IPS-18c (cell line): ENCODE measurements around the gene DNAH14.
"Not testable (repeated sequence)": the region's sequence is repeated elsewhere in the genome, so short reads cannot be mapped to it uniquely, and the experiment has no call there.

Experiments used
- H3K4me3 ChIP-seq: 2 replicates; pipeline ENCODE4 v1.7.0; 2013; ENCODE audit warnings: low read depth, mild to moderate bottlenecking, low read length, moderate library complexity; ENCODE audit not compliant: insufficient read depth
- H3K9me3 ChIP-seq: one replicate; pipeline ENCODE4 v1.6.1; 2013; ENCODE audit warnings: mild to moderate bottlenecking, low read length, moderate library complexity; ENCODE audit not compliant: control insufficient read depth, insufficient read depth

The DNAH14 gene

DNA sequence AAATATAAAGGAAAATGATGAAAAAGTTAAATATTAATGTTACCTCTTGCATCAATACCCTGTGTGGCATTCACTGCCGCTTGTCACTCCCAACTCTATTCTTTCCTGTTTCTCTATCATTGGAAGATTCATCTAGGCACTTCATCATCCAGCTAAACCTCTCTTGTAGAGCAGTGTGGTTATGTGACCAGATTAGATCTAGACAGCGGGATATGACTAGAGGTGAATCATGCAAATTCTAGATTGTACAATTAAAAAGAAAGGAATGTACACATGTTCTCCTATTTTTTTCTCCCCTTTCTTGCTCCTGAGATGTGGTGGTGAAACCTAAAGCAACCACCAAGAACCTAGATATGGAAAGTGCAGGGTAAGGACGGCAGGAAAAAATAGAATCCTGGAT, 324.3 kb downstream of the DNAH14 start:
- Histone ChIP-seq H3K9me3 (no peaks in the 10 kb centered on the region), H3K4me3 (no peak overlapping the region)

DNA sequence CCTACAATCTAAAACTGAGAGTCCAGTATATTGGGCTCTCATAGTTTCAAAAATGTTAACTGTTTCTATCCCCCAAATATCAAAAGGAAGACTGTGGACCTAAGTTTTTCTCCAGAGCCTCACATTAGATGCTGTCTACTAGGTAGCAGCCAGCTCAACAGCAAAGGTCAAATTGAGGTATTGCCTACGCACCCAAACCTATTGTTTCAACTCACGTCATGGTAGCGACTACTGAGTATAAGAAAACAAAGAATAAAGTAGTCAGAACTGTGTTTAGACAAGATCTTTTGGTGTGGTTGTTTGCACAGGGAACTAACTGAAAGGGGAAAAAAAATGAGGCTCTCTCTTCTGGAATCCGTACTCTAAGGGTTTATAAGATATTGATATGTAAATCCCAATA, 325.2 kb downstream of the DNAH14 start:
- H3K9me3 ChIP-seq = no peaks in the 10 kb centered on the region
- H3K4me3 ChIP-seq = no peak overlapping the region

DNA sequence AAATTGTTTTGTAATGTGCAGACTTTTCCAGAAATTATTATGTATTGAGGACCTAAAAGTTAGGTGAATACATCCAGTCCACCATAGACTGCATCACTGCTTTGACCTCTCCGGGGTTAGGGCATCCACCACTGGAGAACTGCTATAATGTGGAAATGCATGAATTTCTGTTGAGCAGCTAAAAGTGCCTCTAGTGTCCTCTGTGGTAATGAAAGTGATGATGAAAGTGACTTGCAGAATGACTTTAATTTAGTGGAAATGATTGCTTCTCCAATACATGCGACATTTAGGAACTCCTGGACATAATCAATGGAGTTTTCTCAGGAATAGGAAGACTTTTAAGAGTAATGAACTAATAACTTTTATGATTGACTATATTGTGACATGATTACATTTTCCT, 327.6 kb downstream of the DNAH14 start:
- Histone ChIP-seq H3K4me3 (no peak overlapping the region), H3K9me3 (no peaks in the 10 kb centered on the region)

DNA sequence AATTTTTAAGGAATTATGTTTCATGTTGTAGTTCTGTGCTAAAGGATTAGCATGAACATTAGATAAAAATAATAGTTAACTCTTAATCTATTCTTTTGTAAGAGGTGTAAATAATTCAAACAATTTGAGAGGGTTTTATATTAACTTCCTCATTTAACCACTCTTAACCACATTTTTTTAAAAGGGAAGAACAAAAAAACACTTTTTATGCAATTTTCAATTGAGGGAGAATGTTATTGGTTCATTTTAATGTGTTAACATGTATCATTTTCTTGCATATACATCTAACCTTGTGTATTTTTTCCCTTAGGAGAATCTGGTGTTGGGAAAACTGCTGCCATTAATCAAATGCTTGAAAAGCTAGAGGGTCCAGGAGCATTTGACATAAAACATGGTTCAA, 329.3 kb downstream of the DNAH14 start:
- Histone ChIP-seq H3K4me3 (no peak overlapping the region), H3K9me3 (no peaks in the 10 kb centered on the region)

DNA sequence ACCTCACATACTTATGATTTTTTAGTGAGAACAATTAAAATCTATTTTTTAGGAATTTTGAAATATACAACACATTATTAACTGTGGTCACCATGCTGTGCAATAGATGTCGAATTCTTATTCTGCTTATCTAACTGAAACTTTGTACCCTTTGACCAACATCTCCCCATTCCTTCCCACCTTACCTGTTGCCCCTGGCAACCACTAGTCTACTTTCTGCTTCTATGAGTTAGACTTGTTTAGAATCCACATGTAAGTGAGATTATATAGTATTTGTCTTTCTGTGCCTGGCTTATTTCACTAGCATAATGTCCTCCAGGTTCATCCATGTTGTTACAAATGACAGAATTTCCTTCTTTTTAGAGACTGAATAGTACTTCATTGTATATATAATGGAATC, 330.1 kb downstream of the DNAH14 start:
- no peaks in the 10 kb centered on the region for H3K9me3 ChIP-seq
- no peak overlapping the region for H3K4me3 ChIP-seq

DNA sequence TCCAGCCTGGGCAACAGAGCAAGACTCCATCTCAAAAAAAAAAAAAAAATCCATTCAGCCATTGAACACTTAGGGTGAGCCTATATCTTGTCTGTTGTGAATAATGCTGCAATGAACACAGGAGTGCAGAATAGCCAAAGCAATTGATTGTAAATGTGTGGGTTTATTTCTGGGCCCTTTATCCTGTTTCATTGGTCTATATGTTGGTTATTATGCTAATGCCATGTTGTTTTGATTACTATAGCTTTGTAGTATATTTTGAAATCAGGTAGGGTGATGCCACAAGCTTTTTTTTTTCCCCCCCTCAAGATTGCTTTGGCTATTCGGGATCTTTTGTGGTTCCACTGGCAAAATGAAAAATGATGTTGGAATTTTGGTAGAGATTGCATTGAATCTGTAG, 330.8 kb downstream of the DNAH14 start:
- no peaks in the 10 kb centered on the region for H3K9me3 ChIP-seq

DNA sequence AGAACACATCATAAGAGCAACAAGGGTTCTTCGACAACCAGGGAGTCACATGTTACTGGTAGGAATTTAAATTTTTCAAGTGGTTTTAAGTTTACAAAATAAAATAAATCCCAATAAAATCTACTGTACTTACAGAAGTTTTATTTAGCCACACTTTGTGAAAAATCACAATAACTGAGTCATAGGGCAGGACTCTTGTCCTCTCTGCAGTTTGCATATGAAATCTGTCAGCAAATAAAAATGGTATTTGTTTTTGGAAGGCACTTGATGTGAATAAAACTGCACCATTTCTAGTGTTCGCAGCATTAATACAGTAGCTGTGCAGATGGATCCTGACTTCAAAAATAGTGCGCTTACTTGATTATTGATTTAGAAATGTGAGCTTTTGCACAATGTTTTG, 348.0 kb downstream of the DNAH14 start:
- no peaks in the 10 kb centered on the region for H3K9me3 ChIP-seq

More for the DNA sequence above, 330.8 kb downstream of the DNAH14 start:
- no peak overlapping the region for H3K4me3 ChIP-seq

GRCh38 chr1:225280563-225280962, 351.1 kb downstream of the DNAH14 start:
- H3K4me3 ChIP-seq = no peak overlapping the region

More for the DNA sequence above, 348.0 kb downstream of the DNAH14 start:
- H3K4me3 ChIP-seq = no peak overlapping the region

GRCh38 chr1:225290244-225290643, 360.8 kb downstream of the DNAH14 start:
- Histone ChIP-seq H3K9me3 (no peaks in the 10 kb centered on the region), H3K4me3 (no peak overlapping the region)

More at GRCh38 chr1:225280563-225280962, 351.1 kb downstream of the DNAH14 start:
- H3K9me3 ChIP-seq = no peaks in the 10 kb centered on the region

GRCh38 chr1:225299624-225300023, 370.1 kb downstream of the DNAH14 start:
- no peaks in the 10 kb centered on the region for H3K9me3 ChIP-seq
- no peak overlapping the region for H3K4me3 ChIP-seq

- no peaks in the 10 kb centered on the region for H3K9me3 ChIP-seq
These were observed 370.9 kb downstream of the DNAH14 start for GRCh38 chr1:225300381-225300780.

GRCh38 chr1:225304996-225305395, 375.5 kb downstream of the DNAH14 start:
- no peak overlapping the region for H3K4me3 ChIP-seq
- no peaks in the 10 kb centered on the region for H3K9me3 ChIP-seq

More at GRCh38 chr1:225300381-225300780, 370.9 kb downstream of the DNAH14 start:
- H3K4me3 ChIP-seq = no peak overlapping the region

- not testable (repeated sequence) for H3K4me3 ChIP-seq, H3K9me3 ChIP-seq
These were observed 381.1 kb downstream of the DNAH14 start for GRCh38 chr1:225310544-225310943.

GRCh38 chr1:225318706-225319575, 389.5 kb downstream of the DNAH14 start:
- H3K4me3 ChIP-seq = no peak overlapping the region
- no peaks in the 10 kb centered on the region for H3K9me3 ChIP-seq

DNA sequence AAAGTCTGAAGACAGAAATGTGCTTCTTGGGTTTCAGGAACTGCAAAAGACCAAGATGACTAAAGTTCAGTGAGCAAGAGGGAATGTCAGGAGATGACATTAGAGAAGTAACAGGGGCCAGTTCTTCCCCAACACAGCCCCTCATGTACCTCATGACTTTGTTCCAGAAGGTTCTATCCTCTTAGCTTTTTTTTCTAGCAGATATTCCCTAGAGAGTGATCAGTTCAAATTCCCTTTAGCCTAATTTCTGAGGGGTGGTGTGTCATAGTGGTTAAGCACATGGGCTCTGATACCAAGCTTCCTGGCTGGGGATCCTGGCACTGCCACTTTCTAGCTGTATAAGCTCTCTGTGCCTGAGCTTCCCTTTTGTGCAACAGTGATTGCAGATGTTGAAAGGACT, 390.4 kb downstream of the DNAH14 start:
- Histone ChIP-seq H3K4me3 (no peak overlapping the region), H3K9me3 (no peaks in the 10 kb centered on the region)

DNA sequence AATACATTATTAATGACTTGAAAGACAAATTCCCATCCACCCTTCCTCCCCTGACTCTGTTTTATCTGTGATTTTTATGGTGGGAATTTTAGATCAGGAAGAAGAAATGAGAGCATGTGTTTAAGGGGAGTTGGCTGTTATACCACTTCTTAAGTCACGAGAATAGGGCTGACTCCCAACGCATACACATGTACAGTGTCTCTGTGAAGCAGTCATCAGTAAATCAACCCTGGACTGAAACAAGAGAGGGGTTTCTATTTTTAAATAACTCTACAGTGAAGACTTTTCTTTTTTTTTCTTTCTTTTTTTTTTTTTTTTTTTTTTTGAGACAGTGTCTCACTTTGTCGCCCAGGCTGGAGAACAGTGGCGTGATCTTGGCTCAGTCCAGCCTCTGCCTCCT, 392.3 kb downstream of the DNAH14 start:
- no peak overlapping the region for H3K4me3 ChIP-seq
- no peaks in the 10 kb centered on the region for H3K9me3 ChIP-seq

DNA sequence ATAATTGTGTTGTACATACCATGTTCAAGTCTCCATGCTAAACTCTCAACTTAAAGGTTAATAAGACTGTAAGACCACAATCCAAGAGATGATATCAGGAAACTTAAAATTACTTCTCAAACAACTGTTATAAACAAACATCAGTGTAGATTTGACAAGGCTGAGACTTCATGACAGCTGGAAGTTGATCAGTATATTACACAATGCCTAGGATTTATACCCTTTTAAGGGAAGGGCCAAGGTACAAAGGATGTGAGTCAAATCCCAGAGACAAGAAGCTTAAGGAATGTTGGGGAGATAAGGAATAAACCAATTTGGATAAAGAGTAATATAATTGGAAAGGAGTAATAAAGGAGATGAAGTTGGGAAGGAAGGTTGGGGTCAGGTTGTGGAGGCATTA, 399.6 kb downstream of the DNAH14 start:
- H3K4me3 ChIP-seq = no peak overlapping the region
- no peaks in the 10 kb centered on the region for H3K9me3 ChIP-seq

GRCh38 chr1:225329996-225330395, 400.5 kb downstream of the DNAH14 start:
- not testable (repeated sequence) for H3K9me3 ChIP-seq, H3K4me3 ChIP-seq

- Histone ChIP-seq H3K4me3 (no peak overlapping the region), H3K9me3 (no peaks in the 10 kb centered on the region)
These were observed 403.2 kb downstream of the DNAH14 start for GRCh38 chr1:225332686-225333085.
